Small intestine (tissue), 7 donors: Measurements from ENCODE around the gene TCEAL4. TPM values are rescaled to one million over a fixed set of nuclear protein-coding genes. Genes with fewer than 3 reads are reported as not detected.

Experiments
- DNase-seq, 2 donors: peaks; one replicate each; pipeline versions ENCODE4 v3.0.0 to v3.0.0-alpha.2; 2013
- FAIRE-seq: peaks from 2 replicates; lab custom pipeline; 2012; peaks lifted over from hg19 to GRCh38; lab: Jason Lieb, UNC
- H3K27ac ChIP-seq, 3 donors: one replicate each; pipeline ENCODE4 v1.5.1; 2013; ENCODE audit warnings: low read length in 2 of 3, mild to moderate bottlenecking in 2 of 3, control low read depth in 1 of 3, inconsistent platforms in 1 of 3, low read depth in 1 of 3, moderate library complexity in 1 of 3
- H3K27me3 ChIP-seq, 3 donors: one replicate each; pipeline ENCODE4 v1.6.1; 2013; ENCODE audit warnings: low read length in 3 of 3, inconsistent platforms in 1 of 3; ENCODE audit not compliant: control insufficient read depth in 3 of 3, insufficient read depth in 3 of 3
- H3K36me3 ChIP-seq, 3 donors: one replicate each; pipeline ENCODE4 v1.6.1; 2013; ENCODE audit warnings: low read length in 3 of 3, inconsistent platforms in 1 of 3, low read depth in 1 of 3, mild to moderate bottlenecking in 1 of 3, moderate library complexity in 1 of 3; ENCODE audit not compliant: control insufficient read depth in 3 of 3, insufficient read depth in 2 of 3
- H3K4me1 ChIP-seq, 3 donors: one replicate each; pipeline ENCODE4 v1.6.1; 2013; ENCODE audit warnings: low read length in 2 of 3, inconsistent platforms in 1 of 3, low read depth in 1 of 3, mild to moderate bottlenecking in 1 of 3, moderate library complexity in 1 of 3; ENCODE audit not compliant: control insufficient read depth in 3 of 3, insufficient read depth in 2 of 3
- H3K4me3 ChIP-seq, 3 donors: one replicate each; pipeline ENCODE4 v1.5.1; 2013; ENCODE audit warnings: low read length in 3 of 3, control low read depth in 1 of 3, inconsistent platforms in 1 of 3, low read depth in 1 of 3, mild to moderate bottlenecking in 1 of 3, moderate library complexity in 1 of 3
- H3K9me3 ChIP-seq, 2 donors: one replicate each; pipeline ENCODE4 v1.6.1; 2013; ENCODE audit warnings: low read depth in 1 of 2, low read length in 1 of 2; ENCODE audit not compliant: control insufficient read depth in 2 of 2, insufficient read depth in 1 of 2
- WGBS, 3 donors: extraction: QIAGEN DNeasy Blood & Tissue Kit; methylation state at CpG; one replicate each; pipeline ENCODE4 v1.1.7; 2013; 5-methylcytosine and 5-hydroxymethylcytosine counted together
- polyA plus RNA-seq, 4 donors: library from polyadenylated mRNA; stranded (reverse) in 3 of 4; unstranded in 1 of 4; fragments of 200-250 nt in 3 of 4; fragments of 120-200 nt in 1 of 4; gene quantifications; one replicate each; pipeline versions ENCODE4 v1.2.1 to v1.2.3, GENCODE V29; 2013
- donor health status: healthy with polysubstance abuse.
- donor health status: control.
- donor health status: control.
- donor health status: Bipolar disorder and iron deficiency.
- donor health status: healthy.

TCEAL4 gene
- polyA plus RNA-seq, 4 donors, result 13.0 to 90.8 (median 63.5) TPM

- peaks cover 0 to 7% (median 0%) of the 10 kb centered on the region in 3 donors for H3K36me3 ChIP-seq
- no peak for FAIRE-seq
Measured at GRCh38 chrX:103626855-103627254, 41.5 kb downstream of the TCEAL4 start.

DNA sequence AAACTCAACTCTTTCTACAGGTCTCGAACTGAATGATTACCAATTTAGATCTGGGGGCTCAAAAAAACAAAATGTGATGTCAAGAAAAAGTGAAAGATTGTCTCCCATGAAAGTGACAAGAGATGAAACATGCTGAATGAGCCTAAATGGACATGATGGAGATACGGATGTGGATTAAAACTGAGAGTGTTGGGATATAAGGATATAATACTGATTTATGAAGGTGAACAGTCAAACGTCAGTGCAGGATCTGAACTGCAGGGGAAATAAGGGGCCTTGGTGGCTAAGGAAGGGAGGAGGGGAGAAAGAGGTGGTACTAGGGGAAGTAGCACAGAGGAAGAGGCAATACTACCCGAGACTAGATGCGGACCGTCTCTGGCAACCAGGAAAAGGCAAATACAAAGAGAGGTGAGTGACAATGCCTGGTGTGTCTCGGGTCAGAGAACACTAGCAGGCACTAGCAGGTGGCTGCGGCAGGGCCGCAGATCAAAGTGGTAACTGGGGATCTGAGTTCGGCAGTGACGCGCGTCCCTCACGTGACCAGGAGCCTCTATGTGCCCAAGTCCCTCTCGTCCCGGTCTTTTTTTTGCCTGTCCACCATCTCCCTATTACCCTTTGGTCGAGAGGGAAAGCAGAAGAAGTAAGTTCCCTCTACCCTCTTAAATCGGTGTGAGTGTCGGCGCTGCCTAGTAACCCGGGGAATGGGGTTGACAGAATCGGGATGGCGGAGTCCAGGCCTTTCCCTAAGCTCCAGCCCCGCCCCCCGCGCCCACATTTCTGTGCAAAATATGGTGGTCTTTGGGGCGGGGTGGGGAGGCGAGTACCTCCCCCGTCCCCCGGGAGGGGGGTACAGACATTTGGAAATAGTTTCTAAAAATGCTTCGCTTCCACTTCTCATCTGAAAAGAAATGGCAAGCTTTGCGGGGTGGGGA, 43.3 kb downstream of the TCEAL4 start, which contains the start of gene TCEAL1:
Gene TCEAL1, plus strand, starts transcription at position 590 of the 932 bp plus-strand sequence. CDS start 942 bp downstream, outside the sequence.
- Histone ChIP-seq H3K9me3 (no peaks in the 10 kb centered on the region), H3K4me3 (peak within 1 kb of the TSS; percentile 57 to 72 (median 64)), H3K4me1 (peaks cover 0 to 4% (median 0%) of the 10 kb centered on the region in 3 donors), H3K27me3 (no peaks in the 10 kb centered on the region), H3K36me3 (peaks cover 0 to 7% (median 0%) of the 10 kb centered on the region in 3 donors), H3K27ac (peak within 1 kb of the TSS; percentile 60 to 99 (median 94))
- WGBS, 3 donors, result 3 to 27% (median 7%) methylated on average over 23 to 32 of the region's 32 CpGs
- DNase-seq (peak; percentile 79 to 83), FAIRE-seq (no peak)

More at GRCh38 chrX:103626855-103627254, 41.5 kb downstream of the TCEAL4 start:
- no peak for DNase-seq
- Histone ChIP-seq H3K4me1 (peaks cover 0 to 4% (median 0%) of the 10 kb centered on the region in 3 donors), H3K27me3 (no peaks in the 10 kb centered on the region), H3K9me3 (no peaks in the 10 kb centered on the region), H3K27ac (no peak overlapping the region), H3K4me3 (no peak overlapping the region)

DNA sequence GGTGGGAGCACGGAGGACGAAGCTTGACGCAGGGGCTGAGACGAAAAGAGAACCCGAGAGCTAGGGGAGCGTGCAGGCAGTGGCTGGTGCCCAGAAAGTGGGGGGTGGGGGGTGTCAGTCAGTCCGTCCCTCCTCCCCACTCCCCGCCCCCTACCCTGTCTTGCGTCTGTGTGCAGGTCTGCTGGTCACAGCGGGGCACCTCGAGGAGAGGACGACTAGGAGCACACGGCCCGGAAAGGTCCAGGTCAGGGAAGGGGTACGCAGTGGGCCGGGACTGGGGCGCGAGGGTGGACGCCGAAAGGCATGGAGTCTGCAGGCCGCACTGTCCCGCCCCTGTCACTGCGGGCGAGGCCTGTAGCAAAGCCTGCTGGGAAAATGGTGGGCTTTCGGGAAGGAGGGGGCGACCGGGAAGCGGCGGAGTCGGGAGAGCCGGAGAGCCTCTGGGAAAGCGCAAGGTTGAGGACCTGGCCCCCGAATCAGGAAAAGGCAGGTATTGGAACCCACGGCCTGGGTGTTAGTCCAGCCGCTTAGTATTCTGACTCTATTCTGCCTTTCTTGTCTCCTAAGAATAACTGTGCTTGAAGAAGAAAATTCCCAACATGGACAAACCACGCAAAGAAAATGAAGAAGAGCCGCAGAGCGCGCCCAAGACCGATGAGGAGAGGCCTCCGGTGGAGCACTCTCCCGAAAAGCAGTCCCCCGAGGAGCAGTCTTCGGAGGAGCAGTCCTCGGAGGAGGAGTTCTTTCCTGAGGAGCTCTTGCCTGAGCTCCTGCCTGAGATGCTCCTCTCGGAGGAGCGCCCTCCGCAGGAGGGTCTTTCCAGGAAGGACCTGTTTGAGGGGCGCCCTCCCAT, 44.2 kb downstream of the TCEAL4 start:
- no peak for FAIRE-seq
- Histone ChIP-seq H3K4me1 (peaks cover 0 to 4% (median 0%) of the 10 kb centered on the region in 3 donors), H3K27ac (peak overlapping the region; percentile 58 to 99 (median 94)), H3K9me3 (no peaks in the 10 kb centered on the region), H3K27me3 (no peaks in the 10 kb centered on the region), H3K36me3 (peaks cover 0 to 7% (median 0%) of the 10 kb centered on the region in 3 donors), H3K4me3 (peak overlapping the region; percentile 57 to 72 (median 64))
- peak; percentile 42 to 81 for DNase-seq
- WGBS, 3 donors, result 1 to 22% (median 7%) methylated on average over 37 to 49 of the region's 49 CpGs

DNA sequence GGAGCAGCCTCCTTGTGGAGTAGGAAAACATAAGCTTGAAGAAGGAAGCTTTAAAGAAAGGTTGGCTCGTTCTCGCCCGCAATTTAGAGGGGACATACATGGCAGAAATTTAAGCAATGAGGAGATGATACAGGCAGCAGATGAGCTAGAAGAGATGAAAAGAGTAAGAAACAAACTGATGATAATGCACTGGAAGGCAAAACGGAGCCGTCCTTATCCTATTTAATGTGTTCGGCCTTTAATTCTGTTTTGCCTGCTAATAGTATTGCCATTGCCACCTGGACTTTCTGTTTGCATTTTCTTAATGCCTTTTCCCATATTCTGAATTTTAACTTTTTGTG, 44.8 kb downstream of the TCEAL4 start:
- DNase-seq (no peak), FAIRE-seq (no peak)
- Histone ChIP-seq H3K9me3 (no peaks in the 10 kb centered on the region), H3K4me1 (peaks cover 0 to 3% (median 0%) of the 10 kb centered on the region in 3 donors), H3K27ac (peak overlapping the region; percentile 58 to 99 (median 94)), H3K27me3 (no peaks in the 10 kb centered on the region), H3K36me3 (peaks cover 0 to 7% (median 0%) of the 10 kb centered on the region in 3 donors), H3K4me3 (peak overlapping the region; percentile 57 to 72 (median 64))
- 19 to 53% (median 21%) methylated on average over 6 of the region's 6 CpGs for WGBS, 3 donors

- Histone ChIP-seq H3K9me3 (no peaks in the 10 kb centered on the region), H3K36me3 (peaks cover 0 to 5% (median 0%) of the 10 kb centered on the region in 3 donors), H3K4me3 (no peak overlapping the region), H3K27me3 (no peaks in the 10 kb centered on the region), H3K27ac (no peak overlapping the region), H3K4me1 (no peaks in the 10 kb centered on the region)
- no peak for FAIRE-seq
- DNase-seq, result no peak
- WGBS, 3 donors, result 84 to 95% (median 93%) methylated on average over 5 of the region's 5 CpGs
Measured at GRCh38 chrX:103631145-103631544, 45.8 kb downstream of the TCEAL4 start.

DNA sequence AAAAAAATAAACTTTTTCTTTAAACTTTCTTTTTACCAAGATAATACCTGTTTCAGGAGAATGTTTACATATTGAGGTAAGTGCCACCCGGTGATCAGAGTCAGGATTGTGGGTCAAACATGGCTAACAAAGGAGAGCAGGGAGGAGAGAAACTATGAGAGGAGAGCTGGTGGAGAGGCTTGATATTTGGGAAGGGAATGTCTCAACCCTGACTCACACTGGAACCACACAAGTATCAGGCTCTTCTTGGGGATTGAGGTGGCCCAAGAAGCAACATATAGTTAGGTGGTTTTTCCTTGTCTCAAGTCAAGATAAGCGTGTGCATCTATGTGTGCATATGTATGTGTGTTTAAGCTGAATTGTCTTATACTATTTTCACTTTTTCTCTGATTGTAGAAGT, 50.1 kb downstream of the TCEAL4 start:
- no peak overlapping the region for H3K4me3 ChIP-seq
- no peaks in the 10 kb centered on the region for H3K4me1 ChIP-seq
- no peak overlapping the region for H3K27ac ChIP-seq
- no peak for DNase-seq
- WGBS, 3 donors, result 54 to 73% (median 73%) methylated on average over 2 of the region's 2 CpGs
- H3K36me3 ChIP-seq, result peaks cover 0 to 5% (median 0%) of the 10 kb centered on the region in 3 donors
- H3K27me3 ChIP-seq, result no peaks in the 10 kb centered on the region
- FAIRE-seq, result no peak
- H3K9me3 ChIP-seq, result no peaks in the 10 kb centered on the region
